HepG2 (cell line): ENCODE results near the gene DTX4. TPM values are rescaled to one million over a fixed set of nuclear protein-coding genes. Genes with fewer than 3 reads are reported as not detected.

Experiments used
- AKAP8 ChIP-seq: sonication (generic); formaldehyde crosslinking; IDR thresholded peaks from 2 replicates; pipeline ENCODE4 v1.5.1; 2020; ENCODE audit warnings: mild to moderate bottlenecking, missing genetic modification reagents
- HHEX ChIP-seq: IDR thresholded peaks from 2 replicates; pipeline ENCODE4 v1.6.1; 2016; ENCODE audit warnings: control low read depth
- KAT8 ChIP-seq: IDR thresholded peaks from 2 replicates; pipeline ENCODE4 v1.6.1; 2016; ENCODE audit warnings: missing genetic modification reagents, missing compliant biosample characterization
- KLF16 ChIP-seq, 2 experiments: sonication (generic) in 1 of 2; formaldehyde crosslinking in 1 of 2; IDR thresholded peaks; 2 replicates each; pipeline versions ENCODE4 v1.6.1 to v1.8.0; 2016 to 2023; ENCODE audit warnings: missing genetic modification reagents in 2 of 2, missing compliant biosample characterization in 1 of 2
- MBNL3 ChIP-seq: fragments of 250-450 bp; sonication (Bioruptor Pico); conservative IDR thresholded peaks from 2 replicates; pipeline ENCODE4 v1.8.0; 2022; ENCODE audit warnings: mild to moderate bottlenecking, inconsistent platforms
- MED1 ChIP-seq: sonication (generic); formaldehyde crosslinking; IDR thresholded peaks from 2 replicates; pipeline ENCODE4 v1.4.0; 2020; ENCODE audit warnings: missing genetic modification reagents
- MEIS2 ChIP-seq: sonication (generic); formaldehyde crosslinking; IDR thresholded peaks from 2 replicates; pipeline ENCODE4 v1.9.0; 2021; ENCODE audit warnings: mild to moderate bottlenecking, missing genetic modification reagents
- NAIF1 ChIP-seq: sonication (generic); formaldehyde crosslinking; IDR thresholded peaks from 2 replicates; pipeline ENCODE4 v1.5.0; 2020; ENCODE audit warnings: mild to moderate bottlenecking, missing genetic modification reagents, borderline replicate concordance
- ONECUT2 ChIP-seq: sonication (generic); formaldehyde crosslinking; IDR thresholded peaks from 2 replicates; pipeline ENCODE4 v1.4.0; 2020; ENCODE audit warnings: missing genetic modification reagents
- PHB2 ChIP-seq: fragments of 450-650 bp; IDR thresholded peaks from 2 replicates; pipeline ENCODE4 v1.6.1; 2018; ENCODE audit not compliant: partially characterized antibody
- PHF8 ChIP-seq: sonication (generic); formaldehyde crosslinking; IDR thresholded peaks from 2 replicates; pipeline ENCODE4 v1.5.0; 2020; ENCODE audit warnings: missing genetic modification reagents
- RBM22 ChIP-seq: fragments of 200-400 bp; formaldehyde crosslinking; optimal IDR thresholded peaks from 2 replicates; pipeline ENCODE3; 2017; ENCODE audit warnings: mild to moderate bottlenecking, low read length, moderate library complexity
- SALL1 ChIP-seq: sonication (generic); formaldehyde crosslinking; IDR thresholded peaks from 2 replicates; pipeline ENCODE4 v1.8.0; 2022; ENCODE audit warnings: mild to moderate bottlenecking, missing genetic modification reagents
- SP140L ChIP-seq: sonication (generic); formaldehyde crosslinking; IDR thresholded peaks from 2 replicates; pipeline ENCODE4 v1.4.0; 2020; ENCODE audit warnings: missing genetic modification reagents, borderline replicate concordance
- ZNF143 ChIP-seq: sonication (generic); formaldehyde crosslinking; IDR thresholded peaks from 2 replicates; pipeline ENCODE4 v1.4.0; 2020; ENCODE audit warnings: missing genetic modification reagents
- ZNF282 ChIP-seq: fragments of 450-650 bp; IDR thresholded peaks from 2 replicates; pipeline ENCODE4 v1.6.1; 2018; ENCODE audit not compliant: partially characterized antibody
- ZNF577 ChIP-seq: sonication (generic); formaldehyde crosslinking; IDR thresholded peaks from 2 replicates; pipeline ENCODE4 v1.4.0; 2020; ENCODE audit warnings: mild to moderate bottlenecking, low read depth, missing genetic modification reagents, borderline replicate concordance
- ZNF672 ChIP-seq: sonication (generic); formaldehyde crosslinking; IDR thresholded peaks from 2 replicates; pipeline ENCODE4 v1.8.1; 2022; ENCODE audit warnings: missing genetic modification reagents
- polyA plus RNA-seq, 8 experiments: library from polyadenylated mRNA; depleted of rRNA in 3 of 8; stranded (reverse) in 7 of 8; unstranded in 1 of 8; fragments of >200 nt; fragmentation: Illumina TruSeq in 4 of 8; extraction: Trizol in 4 of 8; gene quantifications; 2 replicates each; pipeline versions ENCODE4 v1.2.1 to v1.2.3, GENCODE V29; 2011 to 2016; ENCODE audit warnings: low read depth in 4 of 8, missing spikeins in 1 of 8, mixed read lengths in 1 of 8; ENCODE audit not compliant: insufficient read depth in 1 of 8
- total RNA-seq, 5 experiments: library from RNA; depleted of rRNA; stranded (reverse); fragments of >200 nt; fragmentation: Illumina TruSeq; extraction: Trizol; gene quantifications; 2 replicates each; pipeline ENCODE4 v1.2.3, GENCODE V29; 2016; ENCODE audit warnings: low read depth in 1 of 5
- TF ChIP-seq, protein P1 (sequence below): sonication (generic); formaldehyde crosslinking; IDR thresholded peaks from 2 replicates; pipeline ENCODE4 v1.5.0; 2020; ENCODE audit warnings: mild to moderate bottlenecking, missing genetic modification reagents
- TF ChIP-seq, protein P2 (sequence below): sonication (generic); formaldehyde crosslinking; conservative IDR thresholded peaks from 2 replicates; pipeline ENCODE4 v1.4.0; 2020; ENCODE audit warnings: missing genetic modification reagents
- TF ChIP-seq, protein P3 (sequence below): sonication (generic); formaldehyde crosslinking; IDR thresholded peaks from 2 replicates; pipeline ENCODE4 v1.5.0; 2020; ENCODE audit warnings: mild to moderate bottlenecking, missing genetic modification reagents
- TF ChIP-seq, protein P4 (sequence below): sonication (generic); formaldehyde crosslinking; IDR thresholded peaks from 2 replicates; pipeline ENCODE4 v1.9.0; 2021; ENCODE audit warnings: missing genetic modification reagents, mild to moderate bottlenecking, borderline replicate concordance

DTX4 gene
- total and polyA plus RNA-seq, 2 of the 13 experiments (the other 11 are each of a cell fraction or from before 2014, with no cell fraction given): 0.67 to 5.6 TPM

DNA sequence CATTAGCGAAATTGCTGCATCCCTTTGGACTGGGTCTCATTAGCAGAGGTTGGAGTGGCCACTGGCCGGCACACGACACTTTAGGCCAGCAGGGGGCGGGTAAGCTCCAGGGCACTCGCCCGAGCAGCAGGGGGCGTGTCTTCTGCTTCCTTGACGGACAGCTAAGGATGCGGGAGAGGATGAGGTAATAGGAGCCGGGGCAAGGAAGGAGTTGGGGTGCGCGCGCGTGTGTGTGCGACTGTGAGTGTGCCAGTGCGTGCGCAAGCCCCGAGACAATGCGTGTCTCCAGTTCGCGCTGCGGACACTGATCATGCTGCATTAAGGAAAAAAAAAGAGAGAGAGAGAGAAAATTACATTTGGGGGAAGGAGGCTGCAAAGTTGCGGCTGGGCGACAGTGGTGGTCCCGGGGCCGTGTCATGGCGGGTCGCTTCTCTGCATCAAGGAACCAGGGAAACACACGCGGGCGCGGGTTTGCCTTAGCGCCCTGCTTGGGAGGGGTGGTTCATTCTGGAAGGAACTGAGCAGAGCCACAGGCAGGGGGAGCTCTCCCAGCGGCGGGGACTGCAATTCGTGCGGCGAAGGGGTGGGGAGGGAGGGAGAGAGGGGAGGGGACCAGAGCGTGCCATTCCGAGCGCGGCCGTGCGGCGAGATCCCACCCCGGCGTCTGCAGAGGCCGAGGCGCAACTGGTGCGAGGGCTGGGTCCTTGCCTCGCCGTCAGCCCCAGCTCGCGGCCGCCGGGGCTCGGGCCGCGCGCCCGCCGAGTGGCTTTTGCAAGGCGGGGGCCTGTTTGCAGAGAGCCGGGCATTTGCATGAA lies at the start of gene DTX4 (continued):
- no peak for TF ChIP-seq MEIS2 (CRISPR knock-in tag)
- TF ChIP-seq ZNF672 (CRISPR knock-in tag): no peak
- TF ChIP-seq RBM22: no peak
- TF ChIP-seq AKAP8: no peak
- TF ChIP-seq, protein P1, sequence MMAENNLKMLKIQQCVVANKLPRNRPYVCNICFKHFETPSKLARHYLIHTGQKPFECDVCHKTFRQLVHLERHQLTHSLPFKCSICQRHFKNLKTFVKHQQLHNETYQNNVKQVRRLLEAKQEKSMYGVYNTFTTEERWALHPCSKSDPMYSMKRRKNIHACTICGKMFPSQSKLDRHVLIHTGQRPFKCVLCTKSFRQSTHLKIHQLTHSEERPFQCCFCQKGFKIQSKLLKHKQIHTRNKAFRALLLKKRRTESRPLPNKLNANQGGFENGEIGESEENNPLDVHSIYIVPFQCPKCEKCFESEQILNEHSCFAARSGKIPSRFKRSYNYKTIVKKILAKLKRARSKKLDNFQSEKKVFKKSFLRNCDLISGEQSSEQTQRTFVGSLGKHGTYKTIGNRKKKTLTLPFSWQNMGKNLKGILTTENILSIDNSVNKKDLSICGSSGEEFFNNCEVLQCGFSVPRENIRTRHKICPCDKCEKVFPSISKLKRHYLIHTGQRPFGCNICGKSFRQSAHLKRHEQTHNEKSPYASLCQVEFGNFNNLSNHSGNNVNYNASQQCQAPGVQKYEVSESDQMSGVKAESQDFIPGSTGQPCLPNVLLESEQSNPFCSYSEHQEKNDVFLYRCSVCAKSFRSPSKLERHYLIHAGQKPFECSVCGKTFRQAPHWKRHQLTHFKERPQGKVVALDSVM (CRISPR knock-in tag): peak; percentile 24; the same call in 1 of the 2 replicates
- TF ChIP-seq, protein P2, sequence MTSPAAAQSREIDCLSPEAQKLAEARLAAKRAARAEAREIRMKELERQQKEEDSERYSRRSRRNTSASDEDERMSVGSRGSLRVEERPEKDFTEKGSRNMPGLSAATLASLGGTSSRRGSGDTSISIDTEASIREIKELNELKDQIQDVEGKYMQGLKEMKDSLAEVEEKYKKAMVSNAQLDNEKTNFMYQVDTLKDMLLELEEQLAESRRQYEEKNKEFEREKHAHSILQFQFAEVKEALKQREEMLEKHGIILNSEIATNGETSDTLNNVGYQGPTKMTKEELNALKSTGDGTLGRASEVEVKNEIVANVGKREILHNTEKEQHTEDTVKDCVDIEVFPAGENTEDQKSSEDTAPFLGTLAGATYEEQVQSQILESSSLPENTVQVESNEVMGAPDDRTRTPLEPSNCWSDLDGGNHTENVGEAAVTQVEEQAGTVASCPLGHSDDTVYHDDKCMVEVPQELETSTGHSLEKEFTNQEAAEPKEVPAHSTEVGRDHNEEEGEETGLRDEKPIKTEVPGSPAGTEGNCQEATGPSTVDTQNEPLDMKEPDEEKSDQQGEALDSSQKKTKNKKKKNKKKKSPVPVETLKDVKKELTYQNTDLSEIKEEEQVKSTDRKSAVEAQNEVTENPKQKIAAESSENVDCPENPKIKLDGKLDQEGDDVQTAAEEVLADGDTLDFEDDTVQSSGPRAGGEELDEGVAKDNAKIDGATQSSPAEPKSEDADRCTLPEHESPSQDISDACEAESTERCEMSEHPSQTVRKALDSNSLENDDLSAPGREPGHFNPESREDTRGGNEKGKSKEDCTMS (CRISPR knock-in tag): no peak
- no peak for TF ChIP-seq MED1 (CRISPR knock-in tag)
- TF ChIP-seq SALL1 (CRISPR knock-in tag): no peak
- no peak for TF ChIP-seq ZNF282
- no peak; a peak in 1 of 4 replicates for TF ChIP-seq KLF16 (CRISPR knock-in tag; IDR thresholded peaks at IDR 0.05)
- TF ChIP-seq ZNF143 (CRISPR knock-in tag): no peak
- TF ChIP-seq MBNL3: no peak
- TF ChIP-seq PHB2: no peak
- no peak for TF ChIP-seq ZNF577 (CRISPR knock-in tag)
- TF ChIP-seq HHEX (CRISPR knock-in tag): no peak
- no peak; the same call in 1 of the 2 replicates for TF ChIP-seq KAT8 (CRISPR knock-in tag)
- no peak; the same call in 1 of the 2 replicates for TF ChIP-seq NAIF1
- TF ChIP-seq, protein P3, sequence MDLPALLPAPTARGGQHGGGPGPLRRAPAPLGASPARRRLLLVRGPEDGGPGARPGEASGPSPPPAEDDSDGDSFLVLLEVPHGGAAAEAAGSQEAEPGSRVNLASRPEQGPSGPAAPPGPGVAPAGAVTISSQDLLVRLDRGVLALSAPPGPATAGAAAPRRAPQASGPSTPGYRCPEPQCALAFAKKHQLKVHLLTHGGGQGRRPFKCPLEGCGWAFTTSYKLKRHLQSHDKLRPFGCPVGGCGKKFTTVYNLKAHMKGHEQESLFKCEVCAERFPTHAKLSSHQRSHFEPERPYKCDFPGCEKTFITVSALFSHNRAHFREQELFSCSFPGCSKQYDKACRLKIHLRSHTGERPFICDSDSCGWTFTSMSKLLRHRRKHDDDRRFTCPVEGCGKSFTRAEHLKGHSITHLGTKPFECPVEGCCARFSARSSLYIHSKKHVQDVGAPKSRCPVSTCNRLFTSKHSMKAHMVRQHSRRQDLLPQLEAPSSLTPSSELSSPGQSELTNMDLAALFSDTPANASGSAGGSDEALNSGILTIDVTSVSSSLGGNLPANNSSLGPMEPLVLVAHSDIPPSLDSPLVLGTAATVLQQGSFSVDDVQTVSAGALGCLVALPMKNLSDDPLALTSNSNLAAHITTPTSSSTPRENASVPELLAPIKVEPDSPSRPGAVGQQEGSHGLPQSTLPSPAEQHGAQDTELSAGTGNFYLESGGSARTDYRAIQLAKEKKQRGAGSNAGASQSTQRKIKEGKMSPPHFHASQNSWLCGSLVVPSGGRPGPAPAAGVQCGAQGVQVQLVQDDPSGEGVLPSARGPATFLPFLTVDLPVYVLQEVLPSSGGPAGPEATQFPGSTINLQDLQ (CRISPR knock-in tag): no peak
- TF ChIP-seq SP140L (CRISPR knock-in tag): no peak
- peak; percentile 37; the same call in 1 of the 2 replicates for TF ChIP-seq PHF8 (CRISPR knock-in tag)
- TF ChIP-seq, protein P4, sequence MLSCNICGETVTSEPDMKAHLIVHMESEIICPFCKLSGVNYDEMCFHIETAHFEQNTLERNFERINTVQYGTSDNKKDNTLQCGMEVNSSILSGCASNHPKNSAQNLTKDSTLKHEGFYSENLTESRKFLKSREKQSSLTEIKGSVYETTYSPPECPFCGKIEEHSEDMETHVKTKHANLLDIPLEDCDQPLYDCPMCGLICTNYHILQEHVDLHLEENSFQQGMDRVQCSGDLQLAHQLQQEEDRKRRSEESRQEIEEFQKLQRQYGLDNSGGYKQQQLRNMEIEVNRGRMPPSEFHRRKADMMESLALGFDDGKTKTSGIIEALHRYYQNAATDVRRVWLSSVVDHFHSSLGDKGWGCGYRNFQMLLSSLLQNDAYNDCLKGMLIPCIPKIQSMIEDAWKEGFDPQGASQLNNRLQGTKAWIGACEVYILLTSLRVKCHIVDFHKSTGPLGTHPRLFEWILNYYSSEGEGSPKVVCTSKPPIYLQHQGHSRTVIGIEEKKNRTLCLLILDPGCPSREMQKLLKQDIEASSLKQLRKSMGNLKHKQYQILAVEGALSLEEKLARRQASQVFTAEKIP: no peak
- TF ChIP-seq ONECUT2 (CRISPR knock-in tag): no peak
